Activated T-helper 17 cell treated with anti-CD3 and anti-CD28 coated beads, Interleukin-2, amount 50 U/mL, for 72 hours (primary cell): Measurements from ENCODE around the gene TACR2. TPM values are rescaled to one million over a fixed set of nuclear protein-coding genes. Genes with fewer than 3 reads are reported as not detected.

ENCODE experiments used
- ATAC-seq: fragments of 150-1000 bp; cut with Tn5 transposase; replicated peaks from 2 replicates; pipeline ENCODE4 v1.10.0; 2021; ENCODE audit warnings: mild to moderate bottlenecking, moderate library complexity
- H3K27ac Mint-ChIP-seq: one replicate; pipeline ENCODE4 v1.8.0; 2022; ENCODE audit warnings: mixed read lengths
- H3K27me3 Mint-ChIP-seq: one replicate; pipeline ENCODE4 v1.8.0; 2022; ENCODE audit warnings: mixed read lengths
- H3K36me3 Mint-ChIP-seq: one replicate; pipeline ENCODE4 v1.8.0; 2022; ENCODE audit warnings: low read depth, mild to moderate bottlenecking, mixed read lengths
- H3K4me1 Mint-ChIP-seq: one replicate; pipeline ENCODE4 v1.8.0; 2022; ENCODE audit warnings: mixed read lengths
- H3K4me3 Mint-ChIP-seq: one replicate; pipeline ENCODE4 v1.8.0; 2022; ENCODE audit warnings: mild to moderate bottlenecking, mixed read lengths
- H3K9me3 Mint-ChIP-seq: one replicate; pipeline ENCODE4 v1.8.0; 2022; ENCODE audit warnings: mixed read lengths
- total RNA-seq, 2 donors: library from RNA; stranded (reverse); gene quantifications; one replicate each; pipeline ENCODE4 v1.2.3, GENCODE V29; 2022

Gene TACR2
- total RNA-seq, 2 donors from 2014 or later, result not detected

DNA sequence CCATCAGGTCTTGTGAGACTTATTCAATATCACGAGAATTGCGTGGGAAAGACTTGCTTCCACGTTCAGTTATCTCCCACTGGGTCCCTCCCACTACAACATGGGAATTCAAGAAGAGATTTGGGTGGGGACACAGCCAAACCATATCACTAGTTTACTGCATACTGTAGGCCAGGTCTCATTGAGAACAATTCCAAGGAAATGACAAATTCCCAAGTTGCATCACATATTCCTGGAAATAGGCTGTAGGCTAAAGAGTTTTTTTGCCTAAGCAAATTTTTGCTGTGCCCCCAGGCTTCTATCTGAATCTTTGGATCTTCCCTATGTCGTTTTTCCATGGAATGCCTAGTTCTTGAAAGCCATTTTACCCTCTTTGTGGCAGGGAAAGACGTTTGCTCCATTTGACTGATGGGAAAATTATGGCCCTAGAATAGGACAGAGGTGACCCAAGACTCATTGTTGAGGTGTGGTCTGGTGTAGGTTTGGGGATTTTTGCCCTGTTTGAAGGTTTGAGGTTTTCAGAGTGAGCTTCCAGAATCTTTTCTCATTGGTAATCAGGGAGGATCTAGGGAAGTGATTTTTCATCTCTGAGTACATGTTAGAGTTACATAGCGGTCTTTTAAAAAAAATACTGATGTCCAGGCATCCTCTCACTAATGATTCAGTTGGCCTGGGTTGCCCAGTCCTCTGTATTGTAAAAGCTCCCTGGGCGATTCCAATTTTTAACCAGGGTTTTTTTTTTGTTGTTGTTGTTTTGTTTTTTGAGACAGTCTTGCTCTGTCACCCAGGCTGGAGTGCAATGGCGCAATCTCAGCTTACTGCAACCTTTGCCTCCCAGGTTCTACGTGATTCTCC, 44.4 kb downstream of the TACR2 start:
- Mint-ChIP-seq H3K27me3 (no peaks in the 10 kb centered on the region), H3K4me3 (no peak overlapping the region), H3K27ac (peak overlapping the region; percentile 36), H3K9me3 (no peaks in the 10 kb centered on the region), H3K36me3 (peaks cover 100% of the 10 kb centered on the region), H3K4me1 (peaks cover 14% of the 10 kb centered on the region)
- no peak for ATAC-seq

DNA sequence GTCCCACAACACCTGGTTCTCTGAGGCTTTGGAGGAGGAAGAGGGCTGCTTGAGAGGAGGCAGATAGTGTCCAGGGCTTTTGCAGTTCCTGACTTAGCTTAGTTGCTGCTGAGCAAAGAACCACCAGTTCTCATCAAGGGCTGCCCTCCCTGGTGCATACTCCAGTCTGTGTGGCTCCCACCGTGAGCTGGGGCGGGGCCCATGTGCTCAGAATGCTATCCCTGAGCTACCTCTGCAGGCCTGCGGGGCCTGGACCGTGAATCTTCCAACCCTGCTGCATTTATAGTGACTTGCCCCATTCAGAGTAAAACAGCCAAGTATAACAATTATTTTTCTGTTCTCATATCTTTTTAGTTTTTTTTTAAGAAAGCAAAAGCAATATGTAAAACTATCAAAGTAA, 49.2 kb downstream of the TACR2 start:
- H3K36me3 Mint-ChIP-seq, result peaks cover 98% of the 10 kb centered on the region
- no peak for ATAC-seq
- H3K9me3 Mint-ChIP-seq, result no peaks in the 10 kb centered on the region
- H3K4me1 Mint-ChIP-seq, result peaks cover 17% of the 10 kb centered on the region
- no peaks in the 10 kb centered on the region for H3K27me3 Mint-ChIP-seq
- no peak overlapping the region for H3K27ac Mint-ChIP-seq
- no peak overlapping the region for H3K4me3 Mint-ChIP-seq

DNA sequence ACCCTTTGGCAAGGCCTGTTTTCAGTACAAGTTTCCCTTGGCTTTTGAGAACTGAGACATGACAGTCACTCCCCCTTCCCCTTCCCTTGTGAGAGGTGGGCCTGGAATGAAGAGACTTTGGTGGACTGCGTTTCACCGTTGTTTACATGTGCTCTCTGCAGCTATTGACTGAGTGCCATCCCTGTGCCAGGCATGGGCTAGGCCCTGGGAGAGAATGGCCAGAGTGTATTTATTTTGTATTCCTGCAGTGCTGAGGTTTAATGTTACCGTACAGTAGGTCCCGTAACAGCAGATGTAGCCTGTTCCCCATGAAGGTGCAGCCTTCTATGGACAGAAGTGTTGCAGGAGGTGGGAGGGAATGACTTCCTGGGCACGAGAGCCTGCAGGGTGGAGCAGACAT, 50.0 kb downstream of the TACR2 start:
- Mint-ChIP-seq H3K4me3 (no peak overlapping the region), H3K4me1 (peaks cover 18% of the 10 kb centered on the region), H3K27me3 (no peaks in the 10 kb centered on the region), H3K27ac (peak overlapping the region; percentile 30), H3K9me3 (no peaks in the 10 kb centered on the region), H3K36me3 (peaks cover 98% of the 10 kb centered on the region)
- ATAC-seq, result no peak

DNA sequence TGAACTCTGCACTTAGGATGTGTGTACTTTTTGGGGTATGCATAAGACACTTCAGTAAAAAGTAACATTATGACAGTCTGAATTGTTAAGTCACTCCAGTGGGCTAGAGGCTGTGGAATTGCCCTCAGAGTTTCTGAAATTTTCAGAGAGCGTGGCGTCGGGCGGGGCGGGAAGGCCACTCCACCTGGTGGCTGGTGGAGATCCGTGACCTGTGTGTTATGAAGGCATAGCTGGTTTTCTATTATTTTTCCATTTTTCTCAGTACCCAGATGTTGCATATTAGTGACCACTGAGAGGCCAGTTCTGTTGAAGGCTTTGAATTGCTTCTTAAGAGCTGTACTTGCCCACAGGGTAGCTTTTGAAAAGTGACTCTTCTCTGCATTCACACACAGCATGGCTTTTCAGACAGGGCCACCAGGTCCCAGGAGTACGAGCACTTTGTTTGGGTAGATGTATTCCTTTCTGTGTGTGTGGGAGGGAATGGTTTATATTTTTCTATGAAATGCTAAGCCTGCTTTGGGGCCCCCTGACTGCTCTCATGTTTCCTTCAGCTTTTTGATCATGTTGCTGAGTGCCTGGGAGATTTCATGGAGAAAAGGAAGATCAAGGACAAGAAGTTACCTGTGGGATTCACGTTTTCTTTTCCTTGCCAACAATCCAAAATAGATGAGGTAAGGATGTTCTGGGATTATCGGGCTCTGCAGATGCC, 52.3 kb downstream of the TACR2 start:
- H3K27ac Mint-ChIP-seq, result peak overlapping the region; percentile 51
- H3K4me3 Mint-ChIP-seq, result no peak overlapping the region
- no peaks in the 10 kb centered on the region for H3K9me3 Mint-ChIP-seq
- H3K27me3 Mint-ChIP-seq, result no peaks in the 10 kb centered on the region
- H3K4me1 Mint-ChIP-seq, result peaks cover 33% of the 10 kb centered on the region
- peaks cover 97% of the 10 kb centered on the region for H3K36me3 Mint-ChIP-seq
- no peak for ATAC-seq

DNA sequence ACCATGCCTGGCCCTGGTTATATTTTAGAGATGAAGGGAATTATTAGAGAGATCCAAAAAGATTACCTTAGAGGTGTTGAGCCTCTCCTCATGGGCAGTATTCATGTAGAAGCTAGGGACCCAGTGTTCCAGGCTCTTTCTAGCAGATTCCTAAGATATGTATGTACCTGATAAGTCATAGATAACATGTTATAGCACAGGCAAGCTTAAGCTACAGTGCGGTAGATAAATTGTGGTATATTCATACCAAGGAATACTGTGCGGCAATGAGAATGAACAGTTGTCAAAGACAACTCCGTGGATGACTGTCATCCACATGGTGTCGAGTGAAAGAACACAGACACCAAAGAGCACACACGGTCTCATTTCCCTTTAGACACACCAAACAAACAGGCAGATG, 53.1 kb downstream of the TACR2 start:
- Mint-ChIP-seq H3K9me3 (no peaks in the 10 kb centered on the region), H3K27me3 (no peaks in the 10 kb centered on the region), H3K4me1 (peaks cover 35% of the 10 kb centered on the region), H3K36me3 (peaks cover 97% of the 10 kb centered on the region), H3K4me3 (no peak overlapping the region), H3K27ac (peak overlapping the region; percentile 12)
- ATAC-seq, result no peak

DNA sequence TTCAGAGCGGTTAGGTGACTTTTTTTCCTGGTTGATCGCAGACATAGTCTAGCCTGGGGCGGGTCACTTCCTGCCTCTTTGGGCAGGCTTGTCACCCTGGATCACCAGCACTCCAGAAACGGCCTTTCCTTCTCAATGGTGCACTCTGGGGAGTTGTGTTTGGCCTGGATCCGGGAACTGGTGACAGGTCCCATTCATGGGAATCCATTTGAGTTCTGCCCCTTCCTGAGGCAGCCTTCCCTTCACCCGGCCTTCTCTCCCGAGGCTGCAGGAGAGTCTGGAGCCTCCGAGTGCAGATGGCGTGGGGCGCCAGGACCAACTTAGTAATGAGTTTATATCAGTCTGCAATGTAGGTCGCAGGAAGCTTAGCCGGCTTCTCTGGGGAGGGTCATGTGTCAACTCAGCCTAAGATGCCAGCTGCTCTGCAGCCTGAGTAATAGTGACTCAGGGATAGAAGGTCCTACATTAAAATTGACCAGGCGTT, 54.2 kb downstream of the TACR2 start:
- no peaks in the 10 kb centered on the region for H3K9me3 Mint-ChIP-seq
- no peaks in the 10 kb centered on the region for H3K27me3 Mint-ChIP-seq
- H3K4me3 Mint-ChIP-seq, result no peak overlapping the region
- H3K36me3 Mint-ChIP-seq, result peaks cover 91% of the 10 kb centered on the region
- no peak for ATAC-seq
- peaks cover 35% of the 10 kb centered on the region for H3K4me1 Mint-ChIP-seq
- H3K27ac Mint-ChIP-seq, result peak overlapping the region; percentile 12

DNA sequence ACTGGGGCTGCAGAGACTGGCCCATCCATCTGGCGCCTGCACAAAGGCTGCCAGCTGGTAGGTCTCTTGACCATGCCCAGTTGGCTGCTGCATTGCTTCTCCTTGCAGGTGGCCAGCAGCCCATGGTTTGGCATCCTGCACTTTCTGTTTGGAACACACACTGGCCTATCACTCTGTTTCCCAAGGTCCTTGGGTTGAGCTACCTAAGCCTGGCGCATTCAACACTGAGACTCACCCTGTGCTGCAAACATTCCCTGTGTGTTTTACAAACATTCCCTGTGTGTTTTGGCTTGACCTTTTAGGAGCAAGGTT, 55.5 kb downstream of the TACR2 start:
- Mint-ChIP-seq H3K4me3 (peak overlapping the region; percentile 5), H3K9me3 (no peaks in the 10 kb centered on the region), H3K27ac (peak overlapping the region; percentile 37), H3K27me3 (no peaks in the 10 kb centered on the region), H3K4me1 (peaks cover 35% of the 10 kb centered on the region), H3K36me3 (peaks cover 82% of the 10 kb centered on the region)
- ATAC-seq, result no peak

DNA sequence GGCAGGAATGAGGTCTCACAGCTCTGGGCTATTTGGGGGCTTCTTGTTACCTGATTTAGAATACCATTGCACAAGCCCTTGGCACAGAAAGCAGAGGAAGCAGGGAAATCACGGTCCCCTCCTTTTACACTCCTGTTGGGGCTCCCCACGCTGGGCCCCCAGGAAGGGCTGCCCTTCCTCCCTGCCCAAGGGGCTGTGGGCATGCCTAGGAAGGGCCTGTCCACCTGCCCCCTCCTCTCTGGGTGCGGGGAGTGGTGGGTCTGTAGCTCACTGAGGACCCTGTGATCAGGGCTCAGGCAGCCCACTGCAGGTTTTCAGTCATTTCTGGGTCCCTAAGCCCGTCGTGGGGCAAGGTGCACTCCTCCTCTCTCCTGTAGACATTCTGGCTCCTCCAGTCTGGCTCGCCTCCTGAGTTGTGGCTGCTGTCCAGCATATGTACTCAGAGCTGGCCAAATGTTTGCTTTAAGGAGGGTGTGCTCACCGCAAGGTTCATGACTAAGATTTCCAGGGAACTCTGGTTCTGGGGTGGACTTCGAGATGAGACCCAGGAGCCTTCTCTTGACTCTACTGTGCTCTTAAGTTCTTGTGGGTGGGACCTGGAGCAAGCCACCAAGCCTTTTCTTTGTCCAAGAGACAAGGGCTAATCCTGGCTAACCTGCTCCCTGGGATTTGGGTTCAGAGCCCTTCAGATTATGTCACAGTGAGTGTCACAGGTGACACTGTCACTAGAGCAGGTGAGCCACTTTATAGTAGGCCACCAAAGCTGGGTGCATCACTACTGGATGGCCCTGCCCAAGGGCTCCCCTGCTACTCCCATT, 56.0 kb downstream of the TACR2 start:
- H3K4me3 Mint-ChIP-seq, result peak overlapping the region; percentile 51
- no peak for ATAC-seq
- peaks cover 83% of the 10 kb centered on the region for H3K36me3 Mint-ChIP-seq
- H3K9me3 Mint-ChIP-seq, result no peaks in the 10 kb centered on the region
- H3K4me1 Mint-ChIP-seq, result peaks cover 35% of the 10 kb centered on the region
- no peaks in the 10 kb centered on the region for H3K27me3 Mint-ChIP-seq
- H3K27ac Mint-ChIP-seq, result peak overlapping the region; percentile 37

DNA sequence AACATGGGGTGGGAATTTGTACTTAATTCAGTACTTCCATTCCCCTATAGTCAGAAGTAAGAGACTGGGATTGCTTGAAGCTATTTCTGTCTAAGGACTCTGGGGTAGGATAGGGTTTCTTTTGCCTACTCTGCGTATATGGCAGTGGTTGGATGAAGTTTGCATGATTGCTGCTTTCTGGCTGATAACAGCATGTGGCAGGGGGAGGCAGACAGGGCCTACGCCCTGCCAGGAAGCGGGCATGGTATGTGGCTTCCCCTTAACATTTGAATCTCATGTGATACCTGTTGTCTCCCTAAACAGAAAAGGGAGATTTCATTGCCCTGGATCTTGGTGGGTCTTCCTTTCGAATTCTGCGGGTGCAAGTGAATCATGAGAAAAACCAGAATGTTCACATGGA, 57.1 kb downstream of the TACR2 start:
- Mint-ChIP-seq H3K27ac (peak overlapping the region; percentile 45), H3K27me3 (no peaks in the 10 kb centered on the region), H3K36me3 (peaks cover 82% of the 10 kb centered on the region), H3K9me3 (no peaks in the 10 kb centered on the region), H3K4me3 (peak overlapping the region; percentile 51), H3K4me1 (peaks cover 35% of the 10 kb centered on the region)
- peak; percentile 57 for ATAC-seq

DNA sequence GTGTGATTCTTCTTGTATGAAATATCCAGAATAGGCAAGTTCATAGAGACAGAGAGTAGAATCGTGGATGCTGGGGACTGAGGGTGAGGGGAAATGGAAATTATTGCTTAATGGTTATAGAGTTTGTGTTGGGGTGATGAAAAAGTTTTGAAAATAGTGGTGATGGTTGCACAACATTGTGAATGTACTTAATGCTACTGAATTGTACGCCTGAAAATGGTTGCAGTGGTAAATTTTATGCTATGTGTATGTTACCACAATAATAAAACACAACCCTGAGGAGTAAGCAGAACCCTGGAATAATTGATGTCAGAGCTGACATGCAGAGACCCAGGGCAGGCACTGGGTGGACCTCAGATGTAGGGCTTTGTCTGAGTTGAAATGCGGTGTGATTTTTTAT, 57.6 kb downstream of the TACR2 start:
- peak; percentile 20 for ATAC-seq
- H3K4me3 Mint-ChIP-seq, result peak overlapping the region; percentile 51
- peak overlapping the region; percentile 45 for H3K27ac Mint-ChIP-seq
- peaks cover 35% of the 10 kb centered on the region for H3K4me1 Mint-ChIP-seq
- H3K9me3 Mint-ChIP-seq, result no peaks in the 10 kb centered on the region
- H3K27me3 Mint-ChIP-seq, result no peaks in the 10 kb centered on the region
- peaks cover 82% of the 10 kb centered on the region for H3K36me3 Mint-ChIP-seq

DNA sequence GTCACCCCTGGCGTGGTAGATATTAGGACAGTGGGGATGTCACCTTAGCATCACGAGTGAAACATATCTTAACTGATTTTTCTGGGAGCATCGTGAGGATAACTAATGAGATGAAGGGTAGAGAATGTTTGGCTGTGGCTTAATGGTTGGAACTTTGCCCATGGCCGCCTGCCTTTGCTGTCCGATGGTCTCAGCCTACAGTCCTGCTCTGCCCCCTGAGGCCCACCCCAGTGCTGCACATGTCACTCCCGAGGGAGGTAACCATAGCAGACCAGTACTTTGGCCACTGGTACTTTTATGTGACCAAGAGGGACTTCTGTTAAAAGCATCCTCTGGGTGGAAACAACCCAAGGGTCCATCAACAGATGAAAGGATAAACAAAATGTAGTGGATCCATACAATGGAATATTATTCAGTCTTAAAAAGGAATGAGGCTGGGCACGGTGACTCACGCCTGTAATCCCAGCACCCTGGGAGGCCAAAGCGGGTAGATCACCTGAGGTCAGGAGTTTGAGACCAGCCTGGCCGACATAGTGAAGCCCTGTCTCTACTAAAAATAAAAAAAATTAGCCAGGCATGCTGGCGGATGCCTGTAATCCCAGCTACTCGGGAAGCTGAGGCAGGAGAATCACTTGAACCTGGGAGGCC, 58.4 kb downstream of the TACR2 start:
- Mint-ChIP-seq H3K36me3 (peaks cover 80% of the 10 kb centered on the region), H3K27me3 (no peaks in the 10 kb centered on the region), H3K9me3 (no peaks in the 10 kb centered on the region), H3K4me3 (peak overlapping the region; percentile 14), H3K4me1 (peaks cover 33% of the 10 kb centered on the region), H3K27ac (peak overlapping the region; percentile 10)
- ATAC-seq, result no peak

DNA sequence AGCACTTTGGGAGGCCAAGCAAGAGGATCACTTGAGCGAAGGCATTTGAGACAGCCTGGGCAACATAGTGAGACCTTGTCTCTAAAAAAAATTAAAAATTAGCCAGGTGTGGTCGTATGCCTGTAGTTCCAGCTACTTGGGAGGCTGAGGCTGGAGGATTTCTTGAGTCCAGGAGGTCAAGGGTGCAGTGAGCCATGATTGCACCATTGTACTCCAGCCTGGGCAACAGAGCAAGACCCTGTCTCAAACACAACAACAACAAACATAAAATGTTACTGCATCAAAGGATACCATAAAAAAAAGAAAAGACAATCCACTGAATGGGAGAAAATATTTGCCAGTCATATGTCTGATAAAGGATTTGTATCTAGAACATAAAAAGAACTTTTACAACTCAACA, 60.5 kb downstream of the TACR2 start:
- peaks cover 80% of the 10 kb centered on the region for H3K36me3 Mint-ChIP-seq
- no peaks in the 10 kb centered on the region for H3K27me3 Mint-ChIP-seq
- no peaks in the 10 kb centered on the region for H3K9me3 Mint-ChIP-seq
- H3K27ac Mint-ChIP-seq, result no peak overlapping the region
- H3K4me1 Mint-ChIP-seq, result peaks cover 23% of the 10 kb centered on the region
- H3K4me3 Mint-ChIP-seq, result no peak overlapping the region
- no peak for ATAC-seq

DNA sequence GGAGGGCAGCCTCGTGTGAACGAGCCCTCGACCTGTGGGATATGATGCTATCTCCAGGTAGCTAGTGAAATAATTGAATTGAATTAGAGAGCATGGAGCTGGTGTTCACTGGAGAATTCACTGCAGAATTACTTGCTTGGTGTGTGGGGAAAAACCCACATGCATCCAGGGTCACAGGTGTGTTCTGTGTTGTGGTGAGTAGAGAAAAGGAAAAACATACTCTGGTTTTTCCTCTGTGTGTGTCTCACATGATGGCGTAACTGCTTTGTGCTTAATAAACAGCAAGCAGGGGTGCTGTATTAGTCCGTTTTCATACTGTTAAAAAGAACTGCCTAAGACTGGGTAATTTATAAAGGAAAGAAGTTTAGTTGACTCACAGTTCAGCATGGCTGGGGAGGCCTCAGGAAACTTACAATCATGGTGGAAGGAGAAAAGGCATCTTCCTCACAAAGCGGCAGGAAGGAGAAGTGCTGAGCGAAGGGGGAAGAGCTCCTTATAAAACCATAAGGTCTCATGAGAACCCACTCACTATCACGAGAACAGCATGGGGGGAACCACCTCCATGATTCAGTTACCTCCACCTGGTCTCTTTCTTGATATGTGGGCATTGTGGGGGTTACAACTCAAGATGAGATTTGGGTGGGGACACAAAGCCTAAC, 62.6 kb downstream of the TACR2 start:
- ATAC-seq, result no peak
- Mint-ChIP-seq H3K27me3 (no peaks in the 10 kb centered on the region), H3K36me3 (peaks cover 81% of the 10 kb centered on the region), H3K4me3 (peak overlapping the region; percentile 10), H3K4me1 (peaks cover 10% of the 10 kb centered on the region), H3K27ac (peak overlapping the region; percentile 69), H3K9me3 (no peaks in the 10 kb centered on the region)
